Activated naive CD8-positive, alpha-beta T cell treated with anti-CD3 and anti-CD28 coated beads, Interleukin-2, amount 50 U/mL, for 24 hours (primary cell): ENCODE data around the gene CATSPERB.
"Not testable (repeated sequence)": the region's sequence is repeated elsewhere in the genome, so short reads cannot be mapped to it uniquely, and the experiment has no call there.

Experiments
- ATAC-seq: fragments of 150-1000 bp; cut with Tn5 transposase; one replicate; pipeline ENCODE4 v1.10.0; 2021
- DNase-seq: peaks from one replicate; pipeline ENCODE4 v3.0.0; 2021
- H3K27ac Mint-ChIP-seq: one replicate; pipeline ENCODE4 v1.8.0; 2021; ENCODE audit warnings: mild to moderate bottlenecking, mixed read lengths
- H3K27me3 Mint-ChIP-seq: one replicate; pipeline ENCODE4 v1.8.0; 2021; ENCODE audit warnings: mixed read lengths
- H3K36me3 Mint-ChIP-seq: one replicate; pipeline ENCODE4 v1.8.0; 2021; ENCODE audit warnings: low read depth, mixed read lengths
- H3K4me1 Mint-ChIP-seq: one replicate; pipeline ENCODE4 v1.8.0; 2021; ENCODE audit warnings: mixed read lengths
- H3K4me3 Mint-ChIP-seq: one replicate; pipeline ENCODE4 v1.8.0; 2021; ENCODE audit warnings: mild to moderate bottlenecking, moderate library complexity, mixed read lengths
- H3K9me3 Mint-ChIP-seq: one replicate; pipeline ENCODE4 v1.8.0; 2021; ENCODE audit warnings: mixed read lengths

Gene CATSPERB

GRCh38 chr14:91667101-91667500, 64.8 kb downstream of the CATSPERB start:
- H3K27ac Mint-ChIP-seq, H3K4me1 Mint-ChIP-seq, ATAC-seq, H3K4me3 Mint-ChIP-seq, DNase-seq, H3K27me3 Mint-ChIP-seq, H3K9me3 Mint-ChIP-seq, H3K36me3 Mint-ChIP-seq: not testable (repeated sequence)

- H3K4me3 Mint-ChIP-seq: no peak overlapping the region
- no peak for DNase-seq
- H3K9me3 Mint-ChIP-seq: peaks cover 4% of the 10 kb centered on the region
- H3K4me1 Mint-ChIP-seq: no peaks in the 10 kb centered on the region
- H3K27ac Mint-ChIP-seq: no peak overlapping the region
- H3K27me3 Mint-ChIP-seq: no peaks in the 10 kb centered on the region
- H3K36me3 Mint-ChIP-seq: no peaks in the 10 kb centered on the region
- ATAC-seq: no peak
These were observed 71.1 kb downstream of the CATSPERB start for GRCh38 chr14:91660790-91661189.

- H3K27me3 Mint-ChIP-seq: no peaks in the 10 kb centered on the region
- ATAC-seq: no peak
- DNase-seq: no peak
These were observed 77.0 kb downstream of the CATSPERB start for GRCh38 chr14:91654836-91655235.

GRCh38 chr14:91653451-91653850, 78.4 kb downstream of the CATSPERB start:
- no peak for DNase-seq
- Mint-ChIP-seq H3K4me3 (no peak overlapping the region), H3K27ac (no peak overlapping the region), H3K4me1 (no peaks in the 10 kb centered on the region), H3K27me3 (no peaks in the 10 kb centered on the region), H3K36me3 (no peaks in the 10 kb centered on the region), H3K9me3 (peaks cover 4% of the 10 kb centered on the region)
- no peak for ATAC-seq

More at GRCh38 chr14:91654836-91655235, 77.0 kb downstream of the CATSPERB start:
- no peaks in the 10 kb centered on the region for H3K36me3 Mint-ChIP-seq
- no peak overlapping the region for H3K4me3 Mint-ChIP-seq
- peaks cover 4% of the 10 kb centered on the region for H3K9me3 Mint-ChIP-seq
- no peak overlapping the region for H3K27ac Mint-ChIP-seq
- H3K4me1 Mint-ChIP-seq: no peaks in the 10 kb centered on the region

GRCh38 chr14:91649930-91650329, 82.0 kb downstream of the CATSPERB start:
- Mint-ChIP-seq H3K36me3 (peaks cover 4% of the 10 kb centered on the region), H3K27me3 (peaks cover 4% of the 10 kb centered on the region), H3K27ac (no peak overlapping the region), H3K4me1 (no peaks in the 10 kb centered on the region), H3K9me3 (peaks cover 5% of the 10 kb centered on the region), H3K4me3 (no peak overlapping the region)
- DNase-seq (no peak), ATAC-seq (no peak)

- DNase-seq (no peak), ATAC-seq (no peak)
- H3K27ac Mint-ChIP-seq: no peak overlapping the region
- no peaks in the 10 kb centered on the region for H3K4me1 Mint-ChIP-seq
- H3K27me3 Mint-ChIP-seq: peaks cover 4% of the 10 kb centered on the region
- peaks cover 4% of the 10 kb centered on the region for H3K36me3 Mint-ChIP-seq
- no peak overlapping the region for H3K4me3 Mint-ChIP-seq
- H3K9me3 Mint-ChIP-seq: peaks cover 5% of the 10 kb centered on the region
These were observed 84.0 kb downstream of the CATSPERB start for GRCh38 chr14:91647856-91648255.

- Mint-ChIP-seq H3K27me3 (no peaks in the 10 kb centered on the region), H3K36me3 (no peaks in the 10 kb centered on the region), H3K9me3 (no peaks in the 10 kb centered on the region), H3K27ac (no peak overlapping the region), H3K4me3 (no peak overlapping the region), H3K4me1 (no peaks in the 10 kb centered on the region)
- DNase-seq (no peak), ATAC-seq (no peak)
These were observed 95.3 kb downstream of the CATSPERB start for GRCh38 chr14:91636604-91637003.

GRCh38 chr14:91624757-91625156, 107.1 kb downstream of the CATSPERB start:
- Mint-ChIP-seq H3K27me3 (peaks cover 7% of the 10 kb centered on the region), H3K36me3 (no peaks in the 10 kb centered on the region), H3K27ac (no peak overlapping the region), H3K9me3 (no peaks in the 10 kb centered on the region), H3K4me1 (no peaks in the 10 kb centered on the region), H3K4me3 (no peak overlapping the region)
- DNase-seq (no peak), ATAC-seq (no peak)

GRCh38 chr14:91614187-91614586, 117.7 kb downstream of the CATSPERB start:
- DNase-seq: no peak
- Mint-ChIP-seq H3K9me3 (no peaks in the 10 kb centered on the region), H3K4me3 (no peak overlapping the region), H3K36me3 (no peaks in the 10 kb centered on the region), H3K27ac (no peak overlapping the region), H3K4me1 (peaks cover 6% of the 10 kb centered on the region), H3K27me3 (no peaks in the 10 kb centered on the region)
- no peak for ATAC-seq

GRCh38 chr14:91613459-91614112, 118.3 kb downstream of the CATSPERB start:
- Mint-ChIP-seq H3K9me3 (no peaks in the 10 kb centered on the region), H3K27me3 (no peaks in the 10 kb centered on the region), H3K4me1 (peaks cover 6% of the 10 kb centered on the region), H3K4me3 (no peak overlapping the region), H3K27ac (no peak overlapping the region), H3K36me3 (no peaks in the 10 kb centered on the region)
- DNase-seq (no peak), ATAC-seq (no peak)

GRCh38 chr14:91611528-91611927, 120.4 kb downstream of the CATSPERB start:
- DNase-seq: no peak
- no peak for ATAC-seq
- peaks cover 6% of the 10 kb centered on the region for H3K4me1 Mint-ChIP-seq
- H3K27ac Mint-ChIP-seq: no peak overlapping the region
- H3K36me3 Mint-ChIP-seq: no peaks in the 10 kb centered on the region
- H3K27me3 Mint-ChIP-seq: no peaks in the 10 kb centered on the region
- H3K4me3 Mint-ChIP-seq: no peak overlapping the region
- H3K9me3 Mint-ChIP-seq: no peaks in the 10 kb centered on the region

- Mint-ChIP-seq H3K9me3 (no peaks in the 10 kb centered on the region), H3K36me3 (no peaks in the 10 kb centered on the region), H3K4me3 (no peak overlapping the region), H3K4me1 (peaks cover 3% of the 10 kb centered on the region), H3K27me3 (peaks cover 2% of the 10 kb centered on the region), H3K27ac (no peak overlapping the region)
- DNase-seq: no peak
- ATAC-seq: no peak
These were observed 122.7 kb downstream of the CATSPERB start for GRCh38 chr14:91609161-91609560.

GRCh38 chr14:91607322-91608047, 124.4 kb downstream of the CATSPERB start:
- Mint-ChIP-seq H3K27ac (no peak overlapping the region), H3K27me3 (peaks cover 2% of the 10 kb centered on the region), H3K4me1 (no peaks in the 10 kb centered on the region), H3K9me3 (no peaks in the 10 kb centered on the region), H3K36me3 (no peaks in the 10 kb centered on the region), H3K4me3 (no peak overlapping the region)
- ATAC-seq (no peak), DNase-seq (no peak)

- H3K9me3 Mint-ChIP-seq: no peaks in the 10 kb centered on the region
- no peaks in the 10 kb centered on the region for H3K36me3 Mint-ChIP-seq
- H3K27ac Mint-ChIP-seq: no peak overlapping the region
- no peaks in the 10 kb centered on the region for H3K4me1 Mint-ChIP-seq
- ATAC-seq (no peak), DNase-seq (no peak)
- peaks cover 2% of the 10 kb centered on the region for H3K27me3 Mint-ChIP-seq
- no peak overlapping the region for H3K4me3 Mint-ChIP-seq
These were observed 125.0 kb downstream of the CATSPERB start for GRCh38 chr14:91606851-91607250.

- H3K4me3 Mint-ChIP-seq, H3K4me1 Mint-ChIP-seq, ATAC-seq, H3K27ac Mint-ChIP-seq, H3K9me3 Mint-ChIP-seq, DNase-seq, H3K36me3 Mint-ChIP-seq, H3K27me3 Mint-ChIP-seq: not testable (repeated sequence)
These were observed 127.3 kb downstream of the CATSPERB start for GRCh38 chr14:91604611-91605010.
